ENCODE results near the gene NCKAP5. TPM values are rescaled to one million over a fixed set of nuclear protein-coding genes. Genes with fewer than 3 reads are reported as not detected.

Gene NCKAP5
- total and polyA plus RNA-seq, 9 of the 15 experiments (the other 6 are each of a cell fraction or from before 2014, with no cell fraction given) = not detected

DNA sequence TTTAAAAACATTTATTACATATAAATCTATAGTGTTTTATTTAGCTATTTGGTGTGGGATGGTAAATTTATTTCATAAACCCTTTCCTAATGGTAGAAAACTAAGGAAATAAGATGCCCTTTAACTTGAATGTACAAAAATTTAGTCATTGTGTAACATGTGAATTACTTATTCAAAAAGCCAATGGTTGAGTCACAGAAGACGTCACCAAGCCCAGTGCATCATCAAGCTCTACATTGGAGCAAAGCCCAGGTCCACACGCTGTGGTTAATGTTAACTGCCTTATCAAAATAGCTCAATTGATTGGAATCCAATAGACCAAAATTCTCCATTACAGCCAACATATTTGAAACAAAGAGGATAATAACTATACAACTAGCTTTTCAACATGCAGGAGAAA is 752.7 kb downstream of the NCKAP5 start (continued):
- TF ChIP-seq, protein P1, sequence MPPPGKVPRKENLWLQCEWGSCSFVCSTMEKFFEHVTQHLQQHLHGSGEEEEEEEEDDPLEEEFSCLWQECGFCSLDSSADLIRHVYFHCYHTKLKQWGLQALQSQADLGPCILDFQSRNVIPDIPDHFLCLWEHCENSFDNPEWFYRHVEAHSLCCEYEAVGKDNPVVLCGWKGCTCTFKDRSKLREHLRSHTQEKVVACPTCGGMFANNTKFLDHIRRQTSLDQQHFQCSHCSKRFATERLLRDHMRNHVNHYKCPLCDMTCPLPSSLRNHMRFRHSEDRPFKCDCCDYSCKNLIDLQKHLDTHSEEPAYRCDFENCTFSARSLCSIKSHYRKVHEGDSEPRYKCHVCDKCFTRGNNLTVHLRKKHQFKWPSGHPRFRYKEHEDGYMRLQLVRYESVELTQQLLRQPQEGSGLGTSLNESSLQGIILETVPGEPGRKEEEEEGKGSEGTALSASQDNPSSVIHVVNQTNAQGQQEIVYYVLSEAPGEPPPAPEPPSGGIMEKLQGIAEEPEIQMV (tag; conservative IDR thresholded peaks at IDR 0.05; ENCODE audit: low read depth) = no peak
- TF ChIP-seq PYGO2 (tag; IDR thresholded peaks at IDR 0.05) = no peak
- TF ChIP-seq NR2C2 (CRISPR knock-in tag; IDR thresholded peaks at IDR 0.05) = no peak
- no peak for TF ChIP-seq NR2C2 (tag; IDR thresholded peaks at IDR 0.05)

DNA sequence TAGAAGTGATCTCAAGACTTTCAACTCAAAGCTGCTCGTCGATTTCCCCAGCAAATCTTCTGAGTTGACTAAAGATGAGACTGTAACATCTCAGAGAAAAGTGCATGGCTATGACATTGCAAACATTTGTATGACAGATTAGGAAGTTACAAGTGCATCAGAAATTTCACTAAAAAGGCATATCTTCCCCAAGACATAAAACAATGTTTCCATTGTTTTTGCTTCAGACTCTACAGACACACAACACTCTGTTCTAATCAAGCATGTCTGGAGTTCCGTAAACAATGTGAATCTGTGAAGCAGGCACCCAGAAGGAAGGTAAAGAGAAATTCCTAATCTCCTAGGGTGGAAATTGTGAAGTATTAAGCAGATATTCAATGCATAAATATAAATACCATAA is 753.6 kb downstream of the NCKAP5 start:
- H3K4me2 ChIP-seq (ENCODE audit: insufficient read depth, low read length) = no peak overlapping the region
- no peaks in the 10 kb centered on the region for H4K20me1 ChIP-seq (replicated peaks; ENCODE audit: control insufficient read depth, insufficient read depth, low read length)
- no TSS peak for BruUV-seq (replicated peaks)
- no peak overlapping the region for H3K9ac ChIP-seq (ENCODE audit: insufficient read depth in 1 of 2, low read depth in 2 of 2, low read length in 2 of 2)
- ATAC-seq (no peak), FAIRE-seq (no peak), DNase-seq (ENCODE audit: extremely low read depth in 1 of 4, low spot score in 3 of 4) (no peak)
- no peaks in the 10 kb centered on the region for H3K9me1 ChIP-seq (ENCODE audit: control insufficient read depth, insufficient read depth, low read length)
- H3K36me3 ChIP-seq (ENCODE audit: control insufficient read depth, insufficient read depth, low read length) = no peaks in the 10 kb centered on the region
- H3K9me3 ChIP-seq (replicated peaks; ENCODE audit: control insufficient read depth, insufficient read depth, low read depth, low read length) = no peaks in the 10 kb centered on the region
- intact Hi-C loops (cut with micrococcal nuclease) = no loop called here
- TF ChIP-seq, protein P2, sequence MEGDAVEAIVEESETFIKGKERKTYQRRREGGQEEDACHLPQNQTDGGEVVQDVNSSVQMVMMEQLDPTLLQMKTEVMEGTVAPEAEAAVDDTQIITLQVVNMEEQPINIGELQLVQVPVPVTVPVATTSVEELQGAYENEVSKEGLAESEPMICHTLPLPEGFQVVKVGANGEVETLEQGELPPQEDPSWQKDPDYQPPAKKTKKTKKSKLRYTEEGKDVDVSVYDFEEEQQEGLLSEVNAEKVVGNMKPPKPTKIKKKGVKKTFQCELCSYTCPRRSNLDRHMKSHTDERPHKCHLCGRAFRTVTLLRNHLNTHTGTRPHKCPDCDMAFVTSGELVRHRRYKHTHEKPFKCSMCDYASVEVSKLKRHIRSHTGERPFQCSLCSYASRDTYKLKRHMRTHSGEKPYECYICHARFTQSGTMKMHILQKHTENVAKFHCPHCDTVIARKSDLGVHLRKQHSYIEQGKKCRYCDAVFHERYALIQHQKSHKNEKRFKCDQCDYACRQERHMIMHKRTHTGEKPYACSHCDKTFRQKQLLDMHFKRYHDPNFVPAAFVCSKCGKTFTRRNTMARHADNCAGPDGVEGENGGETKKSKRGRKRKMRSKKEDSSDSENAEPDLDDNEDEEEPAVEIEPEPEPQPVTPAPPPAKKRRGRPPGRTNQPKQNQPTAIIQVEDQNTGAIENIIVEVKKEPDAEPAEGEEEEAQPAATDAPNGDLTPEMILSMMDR (IDR thresholded peaks at IDR 0.05 in 2 of 3, conservative IDR thresholded peaks at IDR 0.05 in 1 of 3; ENCODE audit: insufficient read depth in 2 of 3, low read depth in 1 of 3, low read length in 3 of 3) = no peak
- TF ChIP-seq, protein P3, sequence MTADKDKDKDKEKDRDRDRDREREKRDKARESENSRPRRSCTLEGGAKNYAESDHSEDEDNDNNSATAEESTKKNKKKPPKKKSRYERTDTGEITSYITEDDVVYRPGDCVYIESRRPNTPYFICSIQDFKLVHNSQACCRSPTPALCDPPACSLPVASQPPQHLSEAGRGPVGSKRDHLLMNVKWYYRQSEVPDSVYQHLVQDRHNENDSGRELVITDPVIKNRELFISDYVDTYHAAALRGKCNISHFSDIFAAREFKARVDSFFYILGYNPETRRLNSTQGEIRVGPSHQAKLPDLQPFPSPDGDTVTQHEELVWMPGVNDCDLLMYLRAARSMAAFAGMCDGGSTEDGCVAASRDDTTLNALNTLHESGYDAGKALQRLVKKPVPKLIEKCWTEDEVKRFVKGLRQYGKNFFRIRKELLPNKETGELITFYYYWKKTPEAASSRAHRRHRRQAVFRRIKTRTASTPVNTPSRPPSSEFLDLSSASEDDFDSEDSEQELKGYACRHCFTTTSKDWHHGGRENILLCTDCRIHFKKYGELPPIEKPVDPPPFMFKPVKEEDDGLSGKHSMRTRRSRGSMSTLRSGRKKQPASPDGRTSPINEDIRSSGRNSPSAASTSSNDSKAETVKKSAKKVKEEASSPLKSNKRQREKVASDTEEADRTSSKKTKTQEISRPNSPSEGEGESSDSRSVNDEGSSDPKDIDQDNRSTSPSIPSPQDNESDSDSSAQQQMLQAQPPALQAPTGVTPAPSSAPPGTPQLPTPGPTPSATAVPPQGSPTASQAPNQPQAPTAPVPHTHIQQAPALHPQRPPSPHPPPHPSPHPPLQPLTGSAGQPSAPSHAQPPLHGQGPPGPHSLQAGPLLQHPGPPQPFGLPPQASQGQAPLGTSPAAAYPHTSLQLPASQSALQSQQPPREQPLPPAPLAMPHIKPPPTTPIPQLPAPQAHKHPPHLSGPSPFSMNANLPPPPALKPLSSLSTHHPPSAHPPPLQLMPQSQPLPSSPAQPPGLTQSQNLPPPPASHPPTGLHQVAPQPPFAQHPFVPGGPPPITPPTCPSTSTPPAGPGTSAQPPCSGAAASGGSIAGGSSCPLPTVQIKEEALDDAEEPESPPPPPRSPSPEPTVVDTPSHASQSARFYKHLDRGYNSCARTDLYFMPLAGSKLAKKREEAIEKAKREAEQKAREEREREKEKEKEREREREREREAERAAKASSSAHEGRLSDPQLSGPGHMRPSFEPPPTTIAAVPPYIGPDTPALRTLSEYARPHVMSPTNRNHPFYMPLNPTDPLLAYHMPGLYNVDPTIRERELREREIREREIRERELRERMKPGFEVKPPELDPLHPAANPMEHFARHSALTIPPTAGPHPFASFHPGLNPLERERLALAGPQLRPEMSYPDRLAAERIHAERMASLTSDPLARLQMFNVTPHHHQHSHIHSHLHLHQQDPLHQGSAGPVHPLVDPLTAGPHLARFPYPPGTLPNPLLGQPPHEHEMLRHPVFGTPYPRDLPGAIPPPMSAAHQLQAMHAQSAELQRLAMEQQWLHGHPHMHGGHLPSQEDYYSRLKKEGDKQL (CRISPR knock-in tag; IDR thresholded peaks at IDR 0.05; ENCODE audit: borderline replicate concordance) = no peak
- TF ChIP-seq MIER1 (IDR thresholded peaks at IDR 0.05; ENCODE audit: low read depth) = no peak
- CTCF ChIA-PET (ENCODE audit: low intra/inter-chr PET ratio) = no interaction called here
- no peak overlapping the region for H2AFZ ChIP-seq (ENCODE audit: low read depth, low read length)
- no peaks in the 10 kb centered on the region for H3K79me2 ChIP-seq (ENCODE audit: control insufficient read depth, insufficient read depth, low read length)
- in situ Hi-C loops (cut with MboI) = no loop called here
- POLR2A ChIA-PET = interaction anchor here (0.5 to 1.3 kb wide), 2 partner anchors 10 to 656 kb away, joined by 3 read pairs; no protein-coding TSS in a partner anchor
- no peaks in the 10 kb centered on the region for H3K27me3 ChIP-seq (ENCODE audit: control insufficient read depth in 2 of 2, insufficient read depth in 2 of 2, low read length in 2 of 2)
- H3K4me3 ChIP-seq = no peak overlapping the region
- 2% methylated on average over 3 of the region's 3 CpGs for WGBS (ENCODE audit: insufficient coverage, low coverage, missing lambda C conversion rate)
- H3K27ac ChIP-seq (ENCODE audit: extremely low read depth, low read depth, low read length) = no peak overlapping the region
- no peaks in the 10 kb centered on the region for H3K4me1 ChIP-seq (replicated peaks in 1 of 2; ENCODE audit: control insufficient read depth in 2 of 2, insufficient read depth in 2 of 2, low read length in 2 of 2)

All from K562 (cell line).